Fibroblast of lung (primary cell): ENCODE data around the gene SPEM3. TPM values are rescaled to one million over a fixed set of nuclear protein-coding genes. Genes with fewer than 3 reads are reported as not detected.

Source experiments
- DNase-seq, 2 donors: peaks; one replicate each; pipeline versions ENCODE4 v3.0.0 to v3.0.0-alpha.2; 2010; ENCODE audit warnings: low read depth in 2 of 2
- H2AFZ ChIP-seq: 2 replicates; pipeline ENCODE4 v1.5.1; 2012; ENCODE audit warnings: low read length, control low read depth, inconsistent platforms
- H3K27ac ChIP-seq: 2 replicates; pipeline ENCODE4 v1.5.1; 2011; ENCODE audit warnings: low read length, control low read depth; ENCODE audit not compliant: insufficient read depth
- H3K27me3 ChIP-seq: 2 replicates; pipeline ENCODE4 v1.5.1; 2011; ENCODE audit warnings: mild to moderate bottlenecking, low read length; ENCODE audit not compliant: control insufficient read depth, insufficient read depth
- H3K36me3 ChIP-seq: 2 replicates; pipeline ENCODE4 v1.5.1; 2011; ENCODE audit warnings: low read length; ENCODE audit not compliant: control insufficient read depth, insufficient read depth
- H3K4me1 ChIP-seq: 2 replicates; pipeline ENCODE4 v1.5.1; 2011; ENCODE audit warnings: low read length; ENCODE audit not compliant: control insufficient read depth, insufficient read depth; ENCODE audit errors: extremely low read depth
- H3K4me2 ChIP-seq: 2 replicates; pipeline ENCODE4 v1.5.1; 2011; ENCODE audit warnings: low read length, control low read depth; ENCODE audit not compliant: insufficient read depth; ENCODE audit errors: extremely low read depth
- H3K4me3 ChIP-seq, 4 experiments: fragments of 200-600 bp in 1 of 4; sonication (generic) in 1 of 4; replicated peaks in 1 of 4; 2 replicates each; pipeline ENCODE4 v1.5.1; 2011 to 2016; ENCODE audit warnings: low read length in 4 of 4, low read depth in 3 of 4, mild to moderate bottlenecking in 3 of 4, control low read depth in 2 of 4, inconsistent platforms in 1 of 4, mixed read lengths in 1 of 4; ENCODE audit not compliant: insufficient read depth in 1 of 4; ENCODE audit errors: control extremely low read depth in 1 of 4
- H3K79me2 ChIP-seq: 2 replicates; pipeline ENCODE4 v1.5.1; 2012; ENCODE audit warnings: mild to moderate bottlenecking, low read length, inconsistent platforms; ENCODE audit not compliant: control insufficient read depth, insufficient read depth
- H3K9ac ChIP-seq: 2 replicates; pipeline ENCODE4 v1.5.1; 2011; ENCODE audit warnings: mild to moderate bottlenecking, low read length, control low read depth; ENCODE audit not compliant: insufficient read depth
- H3K9me3 ChIP-seq: 2 replicates; pipeline ENCODE4 v1.5.1; 2012; ENCODE audit warnings: low read depth, low read length; ENCODE audit not compliant: control insufficient read depth, insufficient read depth
- H4K20me1 ChIP-seq: 2 replicates; pipeline ENCODE4 v1.5.1; 2011; ENCODE audit warnings: low read length; ENCODE audit not compliant: control insufficient read depth, insufficient read depth; ENCODE audit errors: extremely low read depth
- CTCF ChIP-seq, 2 donors: IDR thresholded peaks in 1 of 2; conservative IDR thresholded peaks in 1 of 2; 1 replicate in 1 of 2; 2 replicates in 1 of 2; pipeline ENCODE4 v1.5.1; 2011 to 2012; ENCODE audit warnings: low read length in 2 of 2, control low read depth in 1 of 2, inconsistent platforms in 1 of 2, low read depth in 1 of 2, mild to moderate bottlenecking in 1 of 2
- EZH2 ChIP-seq: IDR thresholded peaks from 2 replicates; pipeline ENCODE4 v1.5.1; 2012; ENCODE audit warnings: low read length, control low read depth, mild to moderate bottlenecking; ENCODE audit errors: missing control alignments
- polyA plus RNA-seq, 2 donors: library from polyadenylated mRNA; depleted of rRNA in 1 of 2; stranded (reverse) in 1 of 2; unstranded in 1 of 2; fragments of >200 nt; gene quantifications; 2 replicates each; pipeline ENCODE4 v1.2.1, GENCODE V29; 2011 to 2012; ENCODE audit warnings: missing spikeins in 1 of 2
- total RNA-seq: library from RNA; depleted of rRNA; stranded (reverse); fragments of >200 nt; gene quantifications from 2 replicates; pipeline ENCODE4 v1.2.1, GENCODE V29; 2014

The SPEM3 gene
- total and polyA plus RNA-seq, 2 donors (not counting 1 experiment from before 2014, with no cell fraction given), result not detected

GRCh38 chr17:7440834-7441195, 12.2 kb downstream of the SPEM3 start:
- H3K79me2 ChIP-seq, result no peaks in the 10 kb centered on the region
- peak overlapping the region; percentile 92 for H3K4me2 ChIP-seq
- H3K36me3 ChIP-seq, result no peaks in the 10 kb centered on the region
- TF ChIP-seq EZH2 (no peak), CTCF (conservative IDR thresholded peaks at IDR 0.05 in 1 of 2, IDR thresholded peaks at IDR 0.05 in 1 of 2; ENCODE audit: low read depth in 1 of 2, low read length in 2 of 2) (peak in 1 of 2 donors; percentile 2)
- no peak overlapping the region for H3K9ac ChIP-seq
- peak in 1 of 2 donors; percentile 57 for DNase-seq
- no peak overlapping the region for H3K27ac ChIP-seq
- no peak overlapping the region for H2AFZ ChIP-seq
- no peaks in the 10 kb centered on the region for H4K20me1 ChIP-seq
- H3K4me3 ChIP-seq, result no peak overlapping the region
- peaks cover 18% of the 10 kb centered on the region for H3K4me1 ChIP-seq
- H3K27me3 ChIP-seq, result peaks cover 27% of the 10 kb centered on the region
- H3K9me3 ChIP-seq, result no peaks in the 10 kb centered on the region

DNA sequence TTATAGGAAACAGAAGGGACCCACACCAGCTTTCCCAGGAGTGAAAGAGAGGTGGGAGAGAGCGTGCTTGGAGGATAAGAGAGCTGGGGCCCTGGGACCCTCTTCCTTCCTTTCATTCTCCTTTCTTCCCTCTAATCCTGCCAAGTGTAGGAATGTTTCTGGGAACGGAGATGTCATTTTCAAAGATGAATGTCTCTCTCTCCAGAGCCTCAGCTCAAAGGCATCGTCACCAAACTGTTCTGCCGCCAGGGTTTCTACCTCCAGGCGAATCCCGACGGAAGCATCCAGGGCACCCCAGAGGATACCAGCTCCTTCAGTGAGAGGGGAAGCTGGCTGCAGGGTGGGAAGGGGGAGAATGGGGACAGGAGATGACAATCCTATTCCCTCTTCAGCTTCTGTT, 12.6 kb downstream of the SPEM3 start:
- H3K4me2 ChIP-seq, result no peak overlapping the region
- peaks cover 30% of the 10 kb centered on the region for H3K27me3 ChIP-seq

GRCh38 chr17:7442142-7442541, 13.5 kb downstream of the SPEM3 start:
- H3K9me3 ChIP-seq, result no peaks in the 10 kb centered on the region
- no peak for TF ChIP-seq EZH2
- TF ChIP-seq CTCF (conservative IDR thresholded peaks at IDR 0.05 in 1 of 2, IDR thresholded peaks at IDR 0.05 in 1 of 2; ENCODE audit: low read depth in 1 of 2, low read length in 2 of 2), result no peak

More for the DNA sequence above, 12.6 kb downstream of the SPEM3 start:
- Histone ChIP-seq H4K20me1 (no peaks in the 10 kb centered on the region), H3K27ac (no peak overlapping the region), H3K4me3 (no peak overlapping the region), H3K79me2 (no peaks in the 10 kb centered on the region), H3K9ac (no peak overlapping the region), H3K4me1 (peaks cover 18% of the 10 kb centered on the region), H3K36me3 (no peaks in the 10 kb centered on the region), H2AFZ (no peak overlapping the region), H3K9me3 (no peaks in the 10 kb centered on the region)
- DNase-seq, result peak in 1 of 2 donors; percentile 35
- no peak for TF ChIP-seq CTCF (conservative IDR thresholded peaks at IDR 0.05 in 1 of 2, IDR thresholded peaks at IDR 0.05 in 1 of 2; ENCODE audit: low read depth in 1 of 2, low read length in 2 of 2)
- no peak for TF ChIP-seq EZH2

More at GRCh38 chr17:7442142-7442541, 13.5 kb downstream of the SPEM3 start:
- H3K36me3 ChIP-seq, result no peaks in the 10 kb centered on the region
- no peak overlapping the region for H3K4me2 ChIP-seq
- no peak overlapping the region for H3K9ac ChIP-seq
- no peak overlapping the region for H3K4me3 ChIP-seq
- H3K27me3 ChIP-seq, result peaks cover 35% of the 10 kb centered on the region
- no peak overlapping the region for H2AFZ ChIP-seq
- no peaks in the 10 kb centered on the region for H4K20me1 ChIP-seq
- no peaks in the 10 kb centered on the region for H3K79me2 ChIP-seq
- H3K4me1 ChIP-seq, result peaks cover 18% of the 10 kb centered on the region
- DNase-seq, result no peak
- H3K27ac ChIP-seq, result no peak overlapping the region
